OCI-LY1 (cell line): ENCODE measurements around the gene THSD1.

Experiments used
- EZH2 ChIP-seq: fragments of 200-600 bp; sonication (generic), shearing (Covaris generic); IDR thresholded peaks from 2 replicates; pipeline ENCODE4 v1.8.0; 2017; ENCODE audit warnings: borderline replicate concordance, mixed run types, mild to moderate bottlenecking, antibody characterized with exemption, low read length, moderate library complexity, mixed read lengths
- TF ChIP-seq, protein P1 (sequence below): fragments of 200-600 bp; sonication (generic), shearing (Covaris generic); IDR thresholded peaks from 2 replicates; pipeline ENCODE4 v1.5.1; 2017; ENCODE audit warnings: mild to moderate bottlenecking, antibody characterized with exemption, low read length, moderate library complexity, mixed read lengths

DNA sequence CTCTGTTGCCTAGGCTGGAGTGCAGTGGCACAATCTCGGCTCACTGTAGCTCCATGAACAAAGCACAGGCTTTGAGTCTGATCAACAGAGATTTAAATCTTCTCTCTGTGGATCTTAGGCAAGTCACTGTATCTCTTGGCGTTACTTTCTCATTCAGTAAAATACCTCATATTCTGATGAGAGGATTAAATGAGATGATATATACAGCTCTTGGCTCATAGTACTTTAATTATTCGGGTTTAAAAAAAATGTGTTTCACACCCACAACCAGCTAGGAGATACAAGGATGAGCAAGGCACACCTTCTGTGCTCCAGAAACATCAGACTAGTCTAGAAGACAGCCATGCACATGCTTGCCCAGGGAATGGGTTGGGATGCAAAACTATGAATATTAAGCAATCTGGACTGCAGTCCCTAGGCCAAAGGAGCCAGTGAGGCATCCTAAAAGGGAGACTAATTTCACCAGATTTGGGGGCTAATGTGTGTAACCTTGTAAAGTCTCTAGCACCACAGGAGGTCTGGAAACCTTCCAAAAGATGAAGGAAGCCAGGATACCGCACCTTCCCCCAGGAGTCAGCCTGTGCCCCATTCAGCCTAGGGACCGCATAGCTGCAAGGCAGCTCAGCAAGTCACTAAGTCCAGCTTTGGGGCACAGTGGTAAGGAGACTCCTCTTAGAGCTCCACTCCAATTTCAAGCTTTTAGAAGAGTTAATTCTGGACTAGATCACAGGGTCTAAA, 42.0 kb upstream of the THSD1 start:
- no peak for TF ChIP-seq EZH2
- TF ChIP-seq, protein P1, sequence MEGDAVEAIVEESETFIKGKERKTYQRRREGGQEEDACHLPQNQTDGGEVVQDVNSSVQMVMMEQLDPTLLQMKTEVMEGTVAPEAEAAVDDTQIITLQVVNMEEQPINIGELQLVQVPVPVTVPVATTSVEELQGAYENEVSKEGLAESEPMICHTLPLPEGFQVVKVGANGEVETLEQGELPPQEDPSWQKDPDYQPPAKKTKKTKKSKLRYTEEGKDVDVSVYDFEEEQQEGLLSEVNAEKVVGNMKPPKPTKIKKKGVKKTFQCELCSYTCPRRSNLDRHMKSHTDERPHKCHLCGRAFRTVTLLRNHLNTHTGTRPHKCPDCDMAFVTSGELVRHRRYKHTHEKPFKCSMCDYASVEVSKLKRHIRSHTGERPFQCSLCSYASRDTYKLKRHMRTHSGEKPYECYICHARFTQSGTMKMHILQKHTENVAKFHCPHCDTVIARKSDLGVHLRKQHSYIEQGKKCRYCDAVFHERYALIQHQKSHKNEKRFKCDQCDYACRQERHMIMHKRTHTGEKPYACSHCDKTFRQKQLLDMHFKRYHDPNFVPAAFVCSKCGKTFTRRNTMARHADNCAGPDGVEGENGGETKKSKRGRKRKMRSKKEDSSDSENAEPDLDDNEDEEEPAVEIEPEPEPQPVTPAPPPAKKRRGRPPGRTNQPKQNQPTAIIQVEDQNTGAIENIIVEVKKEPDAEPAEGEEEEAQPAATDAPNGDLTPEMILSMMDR: no peak
